GM12878 (cell line): ENCODE measurements around the gene FRK. TPM values are rescaled to one million over a fixed set of nuclear protein-coding genes. Genes with fewer than 3 reads are reported as not detected.

ENCODE experiments used
- ATAC-seq: fragments of 200-7000 bp; cut with Tn5 transposase; 3 replicates; pipeline ENCODE4 v1.9.1; 2020; ENCODE audit warnings: mild to moderate bottlenecking, moderate library complexity
- BruUV-seq: library from RNA; stranded (reverse); fragments of 400-500 nt; replicated peaks from 2 replicates; lab custom pipeline; 2021; lab: Mats Ljungman, UMichigan
- CTCF ChIA-PET: fragments of 300-600 bp; sonication (Branson Sonifier 250); formaldehyde crosslinking; extraction: SDS; loops from one replicate; lab custom pipeline; 2021; ENCODE audit warnings: inconsistent platforms; lab: Yijun Ruan, JAX
- POLR2A ChIA-PET: fragments of 350-600 bp; formaldehyde crosslinking; extraction: SDS; loops from one replicate; lab custom pipeline; 2021; ENCODE audit warnings: inconsistent platforms; lab: Charles Lee
- RAD21 ChIA-PET: fragments of 300-600 bp; sonication (Branson Sonifier 250); formaldehyde crosslinking; loops from one replicate; lab custom pipeline; 2023; ENCODE audit warnings: antibody characterized with exemption; ENCODE audit not compliant: unreplicated experiment; lab: Charles Lee
- SMC1A ChIA-PET: fragments of 300-600 bp; sonication (Branson Sonifier 250); formaldehyde crosslinking; loops from one replicate; lab custom pipeline; 2023; ENCODE audit not compliant: unreplicated experiment, uncharacterized antibody; lab: Charles Lee
- DNase-seq: peaks from one replicate; pipeline ENCODE4 v3.0.0-alpha.2; 2011; ENCODE audit warnings: low read depth, low spot score
- FAIRE-seq: peaks from 3 replicates; lab custom pipeline; 2011; peaks lifted over from hg19 to GRCh38; lab: Jason Lieb, UNC
- H2AFZ ChIP-seq: 2 replicates; pipeline ENCODE4 v1.6.0; 2011; ENCODE audit warnings: low read depth, low read length, control low read depth; ENCODE audit not compliant: control insufficient read depth
- H3K27ac ChIP-seq: 2 replicates; pipeline ENCODE4 v1.5.1; 2011; ENCODE audit warnings: control low read depth; ENCODE audit not compliant: control insufficient read depth, insufficient read depth
- H3K27me3 ChIP-seq, 2 experiments: replicated peaks in 1 of 2; 2 replicates each; pipeline versions ENCODE4 v1.6.0 to v1.6.1; 2011; ENCODE audit warnings: low read length in 1 of 2; ENCODE audit not compliant: control insufficient read depth in 2 of 2, insufficient read depth in 2 of 2
- H3K36me3 ChIP-seq, 2 experiments: 2 replicates each; pipeline ENCODE4 v1.5.1; 2011; ENCODE audit warnings: low read length in 1 of 2; ENCODE audit not compliant: control insufficient read depth in 2 of 2, insufficient read depth in 2 of 2
- H3K4me1 ChIP-seq: 2 replicates; pipeline ENCODE4 v1.6.1; 2011; ENCODE audit warnings: mild to moderate bottlenecking, low read length, moderate library complexity, mixed read lengths; ENCODE audit not compliant: control insufficient read depth, insufficient read depth
- H3K4me2 ChIP-seq: 2 replicates; pipeline ENCODE4 v1.6.0; 2011; ENCODE audit warnings: control low read depth; ENCODE audit not compliant: control insufficient read depth, insufficient read depth
- H3K4me3 ChIP-seq: fragments of 200-600 bp; sonication (generic); 2 replicates; pipeline ENCODE4 v1.5.1; 2016
- H3K79me2 ChIP-seq: 2 replicates; pipeline ENCODE4 v1.6.0; 2011; ENCODE audit warnings: low read length; ENCODE audit not compliant: control insufficient read depth, insufficient read depth
- H3K9ac ChIP-seq: 2 replicates; pipeline ENCODE4 v1.8.0; 2011; ENCODE audit warnings: low read length, control low read depth, mixed read lengths; ENCODE audit not compliant: control insufficient read depth, insufficient read depth
- H3K9me3 ChIP-seq: replicated peaks from 3 replicates; pipeline ENCODE4 v1.5.1; 2011; ENCODE audit warnings: mild to moderate bottlenecking, low read length; ENCODE audit not compliant: control insufficient read depth, insufficient read depth
- H4K20me1 ChIP-seq: 2 replicates; pipeline ENCODE4 v1.6.0; 2011; ENCODE audit not compliant: control insufficient read depth, insufficient read depth
- EZH2 ChIP-seq: IDR thresholded peaks from 2 replicates; pipeline ENCODE4 v1.6.1; 2012; ENCODE audit warnings: low read depth, mild to moderate bottlenecking, control low read depth, inconsistent platforms, low read length, borderline replicate concordance; ENCODE audit not compliant: control insufficient read depth
- LARP7 ChIP-seq: fragments of 450-650 bp; IDR thresholded peaks from 2 replicates; pipeline ENCODE4 v1.6.1; 2017; ENCODE audit warnings: mild to moderate bottlenecking
- MEF2B ChIP-seq: fragments of 450-650 bp; IDR thresholded peaks from 2 replicates; pipeline ENCODE4 v1.6.1; 2018; ENCODE audit warnings: mild to moderate bottlenecking, moderate library complexity; ENCODE audit not compliant: partially characterized antibody, poor library complexity, severe bottlenecking
- POLR2AphosphoS2 ChIP-seq: IDR thresholded peaks from 2 replicates; pipeline ENCODE4 v1.6.1; 2011; ENCODE audit warnings: low read depth, mild to moderate bottlenecking, low read length, improper control_type of control experiment, moderate library complexity
- RB1 ChIP-seq: fragments of 450-650 bp; formaldehyde crosslinking; IDR thresholded peaks from 2 replicates; pipeline ENCODE4 v1.6.1; 2017; ENCODE audit warnings: mild to moderate bottlenecking, borderline replicate concordance
- WGBS: methylation state at CpG from one replicate; pipeline ENCODE4 v1.1.6; 2016; ENCODE audit warnings: low lambda C conversion rate; ENCODE audit not compliant: insufficient replicate concordance, insufficient coverage; ENCODE audit errors: missing lambda C conversion rate; 5-methylcytosine and 5-hydroxymethylcytosine counted together
- in situ Hi-C: fragments of 300-500 bp; cut with MboI; formaldehyde crosslinking; loops from 9 replicates; pipeline ENCODE4 v1.14.3; 2018; ENCODE audit warnings: mixed read lengths
- intact Hi-C: fragments of 100-400 bp; cut with micrococcal nuclease; formaldehyde crosslinking; loops from one replicate; pipeline ENCODE4 v1.14.2; 2022; ENCODE audit not compliant: unreplicated experiment
- polyA plus RNA-seq, 11 experiments: library from polyadenylated mRNA; depleted of rRNA in 4 of 11; unstranded in 6 of 11; stranded (reverse) in 5 of 11; fragments of >200 nt; fragmentation: Nextera tagmentation in 4 of 11; fragmentation: Illumina TruSeq in 1 of 11; extraction: Ambion mirVana in 4 of 11; extraction: Trizol in 1 of 11; gene quantifications; 1 replicate in 1 of 11; 2 replicates in 10 of 11; pipeline versions ENCODE4 v1.2.1 to v1.2.3, GENCODE V29; 2011 to 2016; ENCODE audit warnings: inconsistent platforms in 2 of 11, missing spikeins in 2 of 11, low read depth in 1 of 11
- total RNA-seq, 4 experiments: library from RNA; depleted of rRNA in 3 of 4; stranded (reverse); fragments of >200 nt in 3 of 4; fragmentation: Illumina TruSeq in 1 of 4; extraction: Trizol in 1 of 4; gene quantifications; 2 replicates each; pipeline versions ENCODE4 v1.2.1 to v1.2.3, GENCODE V29; 2013 to 2021
- TF ChIP-seq, protein P1 (sequence below): fragments of 450-650 bp; IDR thresholded peaks from 2 replicates; pipeline ENCODE4 v1.6.1; 2016; ENCODE audit warnings: mild to moderate bottlenecking

FRK gene
- total and polyA plus RNA-seq, 10 of the 15 experiments (the other 5 are each of a cell fraction or from before 2014, with no cell fraction given): 0.29 to 2.4 (median 1.2) TPM

- intact Hi-C loops: loop anchor here (10.0 kb wide), 1 partner anchor 296 kb away; no protein-coding TSS in a partner anchor
- H3K27me3 ChIP-seq: no peaks in the 10 kb centered on the region
- ATAC-seq: peak; percentile 58
- no peak for DNase-seq
- TF ChIP-seq POLR2AphosphoS2 (no peak), MEF2B (no peak), LARP7 (no peak), EZH2 (no peak), RB1 (no peak)
- TF ChIP-seq, protein P1, sequence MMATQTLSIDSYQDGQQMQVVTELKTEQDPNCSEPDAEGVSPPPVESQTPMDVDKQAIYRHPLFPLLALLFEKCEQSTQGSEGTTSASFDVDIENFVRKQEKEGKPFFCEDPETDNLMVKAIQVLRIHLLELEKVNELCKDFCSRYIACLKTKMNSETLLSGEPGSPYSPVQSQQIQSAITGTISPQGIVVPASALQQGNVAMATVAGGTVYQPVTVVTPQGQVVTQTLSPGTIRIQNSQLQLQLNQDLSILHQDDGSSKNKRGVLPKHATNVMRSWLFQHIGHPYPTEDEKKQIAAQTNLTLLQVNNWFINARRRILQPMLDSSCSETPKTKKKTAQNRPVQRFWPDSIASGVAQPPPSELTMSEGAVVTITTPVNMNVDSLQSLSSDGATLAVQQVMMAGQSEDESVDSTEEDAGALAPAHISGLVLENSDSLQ: peak; percentile 41; the same call in 1 of the 2 replicates
- TF ChIP-seq, all 136 proteins: peak for 1
- ChIA-PET RAD21 (interaction anchor here (1.0 to 6.8 kb wide), 4 partner anchors 8 to 100 kb away, joined by 3 to 39 read pairs (median 6); partner anchors contain the start of gene FRK), CTCF (interaction anchor here (1.0 to 6.5 kb wide), 6 partner anchors 8 to 97 kb away, joined by 3 to 96 read pairs (median 4); no protein-coding TSS in a partner anchor), SMC1A (interaction anchor here (0.8 to 4.1 kb wide), 9 partner anchors 9 to 102 kb away, joined by 3 to 20 read pairs (median 4); no protein-coding TSS in a partner anchor), POLR2A (interaction anchor here (1.2 to 1.6 kb wide), 2 partner anchors 8 to 46 kb away, joined by 3 to 6 read pairs; partner anchors contain the start of gene NT5DC1)
- Histone ChIP-seq H3K4me2 (no peak overlapping the region), H3K36me3 (peaks cover 14 to 29% of the 10 kb centered on the region in 2 experiments), H2AFZ (no peak overlapping the region), H3K9ac (no peak overlapping the region), H3K27ac (no peak overlapping the region), H3K4me3 (no peak overlapping the region), H3K4me1 (peaks cover 13% of the 10 kb centered on the region), H3K79me2 (peaks cover 31% of the 10 kb centered on the region), H4K20me1 (no peaks in the 10 kb centered on the region), H3K9me3 (no peaks in the 10 kb centered on the region)
- FAIRE-seq: no peak
- BruUV-seq: no TSS peak
- in situ Hi-C loops: no loop called here
- WGBS: 31% methylated on average over 1 of the region's 1 CpG
Measured at GRCh38 chr6:116108836-116109235, 48.1 kb upstream of the FRK start.
